A549 (cell line): ENCODE measurements around the gene ELF3. TPM values are rescaled to one million over a fixed set of nuclear protein-coding genes. Genes with fewer than 3 reads are reported as not detected.
A peak's percentile ranks its signal among the peaks of the same experiment; 100 is the strongest.

Source experiments
- ATAC-seq, 2 experiments: fragments of 200-7000 bp in 1 of 2; fragments of >200 bp in 1 of 2; cut with Nextera tagmentation in 1 of 2; cut with Tn5 transposase in 1 of 2; 3 replicates each; pipeline versions ENCODE4 v1.8.0 to v1.9.1; 2018 to 2020; ENCODE audit warnings: mild to moderate bottlenecking in 1 of 2, moderate library complexity in 1 of 2
- CTCF ChIA-PET: fragments of 300-600 bp; sonication (Branson Sonifier 250); formaldehyde crosslinking; extraction: SDS; loops from one replicate; lab custom pipeline; 2021; ENCODE audit warnings: antibody characterized with exemption, inconsistent platforms; lab: Yijun Ruan, JAX
- POLR2A ChIA-PET: fragments of 350-600 bp; formaldehyde crosslinking; extraction: SDS; loops from one replicate; lab custom pipeline; 2021; ENCODE audit warnings: antibody characterized with exemption, inconsistent platforms; lab: Yijun Ruan, JAX
- DNase-seq, 2 experiments: peaks; one replicate each; pipeline versions ENCODE4 v3.0.0 to v3.0.0-alpha.2; 2011 to 2016; ENCODE audit warnings: low read depth in 1 of 2, low spot score in 1 of 2
- FAIRE-seq: peaks from 2 replicates; lab custom pipeline; 2011; peaks lifted over from hg19 to GRCh38; lab: Jason Lieb, UNC
- H3K27ac ChIP-seq, 2 experiments: fragments of >200 bp; sonication (Bioruptor Twin); formaldehyde crosslinking; 3 replicates each; pipeline ENCODE4 v1.5.1; 2016 to 2017
- H3K4me1 ChIP-seq: fragments of >200 bp; sonication (Bioruptor Twin); formaldehyde crosslinking; 3 replicates; pipeline ENCODE4 v1.6.1; 2016
- H3K4me2 ChIP-seq: fragments of >200 bp; sonication (Bioruptor Twin); formaldehyde crosslinking; 3 replicates; pipeline ENCODE4 v1.6.1; 2016
- H3K4me3 ChIP-seq: fragments of >200 bp; sonication (Bioruptor Twin); formaldehyde crosslinking; 3 replicates; pipeline ENCODE4 v1.5.1; 2016
- H3K9me3 ChIP-seq: fragments of >200 bp; sonication (Bioruptor Twin); formaldehyde crosslinking; 3 replicates; pipeline ENCODE4 v1.6.1; 2016
- CBX2 ChIP-seq: fragments of 200-600 bp; sonication (generic); IDR thresholded peaks from 2 replicates; pipeline ENCODE4 v1.6.1; 2016; ENCODE audit warnings: low read depth, mild to moderate bottlenecking, borderline replicate concordance
- CEBPB ChIP-seq, 2 experiments: fragments of >200 bp in 1 of 2; sonication (Bioruptor Twin) in 1 of 2; formaldehyde crosslinking in 1 of 2; IDR thresholded peaks; 2 replicates each; pipeline ENCODE4 v1.6.1; 2012 to 2016
- CHD2 ChIP-seq: fragments of 150-350 bp; IDR thresholded peaks from 2 replicates; pipeline ENCODE4 v1.6.1; 2014; ENCODE audit warnings: low read length; ENCODE audit not compliant: partially characterized antibody
- CHD4 ChIP-seq: fragments of 200-600 bp; sonication (generic); IDR thresholded peaks from 2 replicates; pipeline ENCODE4 v1.6.1; 2016; ENCODE audit warnings: antibody characterized with exemption, mild to moderate bottlenecking, borderline replicate concordance
- ESRRA ChIP-seq: fragments of 150-350 bp; IDR thresholded peaks from 2 replicates; pipeline ENCODE4 v1.6.1; 2014; ENCODE audit warnings: mild to moderate bottlenecking, low read length, borderline replicate concordance
- FOSB ChIP-seq: fragments of 250-450 bp; sonication (Bioruptor Pico); IDR thresholded peaks from 2 replicates; pipeline ENCODE4 v1.5.0; 2020; ENCODE audit warnings: mild to moderate bottlenecking, moderate library complexity
- GATA3 ChIP-seq: IDR thresholded peaks from 2 replicates; pipeline ENCODE4 v1.6.1; 2012; ENCODE audit warnings: borderline replicate concordance
- HDAC2 ChIP-seq: fragments of 200-600 bp; sonication (generic); IDR thresholded peaks from 2 replicates; pipeline ENCODE4 v1.6.1; 2016
- HES2 ChIP-seq: fragments of >200 bp; sonication (Bioruptor Twin); formaldehyde crosslinking; IDR thresholded peaks from 2 replicates; pipeline ENCODE4 v1.6.1; 2016
- HEYL ChIP-seq: fragments of 250-450 bp; sonication (Bioruptor Pico); IDR thresholded peaks from 2 replicates; pipeline ENCODE4 v1.8.0; 2021; ENCODE audit warnings: mild to moderate bottlenecking, moderate library complexity
- HMGXB4 ChIP-seq: fragments of 250-450 bp; sonication (Bioruptor Pico); IDR thresholded peaks from 2 replicates; pipeline ENCODE4 v1.5.0; 2021; ENCODE audit warnings: mild to moderate bottlenecking, moderate library complexity, borderline replicate concordance
- HOXA7 ChIP-seq: fragments of 250-450 bp; sonication (Bioruptor Pico); IDR thresholded peaks from 2 replicates; pipeline ENCODE4 v1.5.0; 2020; ENCODE audit warnings: mild to moderate bottlenecking, moderate library complexity
- JUN ChIP-seq, 2 experiments: fragments of >200 bp; sonication (Bioruptor Twin); formaldehyde crosslinking; IDR thresholded peaks; 2 replicates in 1 of 2; 3 replicates in 1 of 2; pipeline ENCODE4 v1.6.1; 2016 to 2017
- KDM5A ChIP-seq: fragments of 200-600 bp; sonication (generic); IDR thresholded peaks from 2 replicates; pipeline ENCODE4 v1.6.1; 2016; ENCODE audit warnings: antibody characterized with exemption, mild to moderate bottlenecking
- MAFK ChIP-seq: fragments of 450-650 bp; IDR thresholded peaks from 2 replicates; pipeline ENCODE4 v1.6.1; 2014; ENCODE audit not compliant: partially characterized antibody
- MAZ ChIP-seq: fragments of 150-350 bp; IDR thresholded peaks from 2 replicates; pipeline ENCODE4 v1.6.1; 2014; ENCODE audit warnings: antibody characterized with exemption, low read depth, low read length, borderline replicate concordance
- MYC ChIP-seq: IDR thresholded peaks from 2 replicates; pipeline ENCODE4 v1.6.1; 2012; ENCODE audit warnings: mild to moderate bottlenecking, inconsistent platforms, low read length, improper control_type of control experiment, borderline replicate concordance
- NFE2L2 ChIP-seq: fragments of 150-350 bp; conservative IDR thresholded peaks from 2 replicates; pipeline ENCODE4 v1.6.1; 2014; ENCODE audit warnings: low read length
- NPAS2 ChIP-seq: fragments of 250-450 bp; sonication (Bioruptor Pico); IDR thresholded peaks from 2 replicates; pipeline ENCODE4 v1.8.0; 2022; ENCODE audit warnings: mild to moderate bottlenecking, moderate library complexity, borderline replicate concordance
- PHF8 ChIP-seq: fragments of 200-600 bp; sonication (generic); IDR thresholded peaks from 2 replicates; pipeline ENCODE4 v1.6.1; 2016; ENCODE audit warnings: low read depth, mild to moderate bottlenecking, antibody characterized with exemption, moderate library complexity, borderline replicate concordance
- POLR2A ChIP-seq: IDR thresholded peaks from 2 replicates; pipeline ENCODE4 v1.6.1; 2012; ENCODE audit warnings: mild to moderate bottlenecking, low read length
- TFCP2L1 ChIP-seq: fragments of 250-450 bp; sonication (Bioruptor Pico); IDR thresholded peaks from 2 replicates; pipeline ENCODE4 v1.5.0; 2021; ENCODE audit warnings: mild to moderate bottlenecking
- ZNF302 ChIP-seq: fragments of 250-450 bp; sonication (Bioruptor Pico); IDR thresholded peaks from 2 replicates; pipeline ENCODE4 v1.9.0; 2021; ENCODE audit warnings: inconsistent platforms, mild to moderate bottlenecking, moderate library complexity
- WGBS: methylation state at CpG from one replicate; pipeline ENCODE4 v1.1.6; 2017; ENCODE audit errors: missing lambda C conversion rate; 5-methylcytosine and 5-hydroxymethylcytosine counted together
- polyA plus RNA-seq, 4 experiments: library from polyadenylated mRNA; depleted of rRNA in 3 of 4; stranded (reverse); fragments of >200 nt; fragmentation: RNase III in 1 of 4; extraction: RNeasy Plus Mini Kit Qiagen cat#74134 plus additional on column Dnase treatment in 1 of 4; gene quantifications; 2 replicates in 3 of 4; 3 replicates in 1 of 4; pipeline ENCODE4 v1.2.3, GENCODE V29; 2011 to 2017
- TF ChIP-seq, protein P1 (sequence below): IDR thresholded peaks from 2 replicates; pipeline ENCODE4 v1.6.1; 2012
- TF ChIP-seq, protein P2 (sequence below): IDR thresholded peaks from 2 replicates; pipeline ENCODE4 v1.6.1; 2012
- TF ChIP-seq, protein P3 (sequence below): fragments of >200 bp; sonication (Bioruptor Twin); formaldehyde crosslinking; IDR thresholded peaks from 3 replicates; pipeline ENCODE4 v1.5.1; 2016

Gene ELF3
- polyA plus RNA-seq, 2 of the 4 experiments (the other 2 are of a cell fraction): 180 to 334 TPM

- ChIA-PET CTCF (interaction anchor here (1.1 to 46.8 kb wide), 8 partner anchors 12 to 113 kb away, joined by 3 to 1624 read pairs (median 4); partner anchors contain the start of gene GPR37L1), POLR2A (interaction anchor here (0.5 to 3.7 kb wide), 9 partner anchors 10 to 135 kb away, joined by 3 to 147 read pairs (median 6); no protein-coding TSS in a partner anchor)
- FAIRE-seq (no peak), DNase-seq (peak in 1 of 2 experiments; percentile 56), ATAC-seq (no peak)
- Histone ChIP-seq H3K27ac (peak overlapping the region; percentile 93 to 94), H3K4me3 (peak overlapping the region; percentile 95), H3K4me1 (peaks cover 65% of the 10 kb centered on the region), H3K9me3 (no peaks in the 10 kb centered on the region), H3K4me2 (peak overlapping the region; percentile 88)
- WGBS: 24% methylated on average over 35 of the region's 35 CpGs
- no peak for TF ChIP-seq GATA3
- TF ChIP-seq POLR2A: no peak
- TF ChIP-seq NFE2L2: no peak
- TF ChIP-seq, protein P1, sequence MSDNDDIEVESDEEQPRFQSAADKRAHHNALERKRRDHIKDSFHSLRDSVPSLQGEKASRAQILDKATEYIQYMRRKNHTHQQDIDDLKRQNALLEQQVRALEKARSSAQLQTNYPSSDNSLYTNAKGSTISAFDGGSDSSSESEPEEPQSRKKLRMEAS: peak; percentile 38
- TF ChIP-seq TFCP2L1: no peak
- peak in 1 of 2 experiments; percentile 27; a peak in 2 of 5 replicates for TF ChIP-seq JUN (IDR thresholded peaks at IDR 0.05)
- no peak for TF ChIP-seq MAZ
- TF ChIP-seq CEBPB (IDR thresholded peaks at IDR 0.05): no peak
- TF ChIP-seq, protein P2, sequence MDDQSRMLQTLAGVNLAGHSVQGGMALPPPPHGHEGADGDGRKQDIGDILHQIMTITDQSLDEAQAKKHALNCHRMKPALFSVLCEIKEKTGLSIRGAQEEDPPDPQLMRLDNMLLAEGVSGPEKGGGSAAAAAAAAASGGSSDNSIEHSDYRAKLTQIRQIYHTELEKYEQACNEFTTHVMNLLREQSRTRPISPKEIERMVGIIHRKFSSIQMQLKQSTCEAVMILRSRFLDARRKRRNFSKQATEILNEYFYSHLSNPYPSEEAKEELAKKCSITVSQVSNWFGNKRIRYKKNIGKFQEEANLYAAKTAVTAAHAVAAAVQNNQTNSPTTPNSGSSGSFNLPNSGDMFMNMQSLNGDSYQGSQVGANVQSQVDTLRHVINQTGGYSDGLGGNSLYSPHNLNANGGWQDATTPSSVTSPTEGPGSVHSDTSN: no peak
- TF ChIP-seq HEYL (CRISPR knock-in tag): no peak
- TF ChIP-seq MYC: no peak
- TF ChIP-seq ESRRA: no peak
- 0 out of 2 replicates have a peak, but pooled peaks have one; percentile 34 for TF ChIP-seq FOSB (CRISPR knock-in tag)
- TF ChIP-seq NPAS2 (CRISPR knock-in tag): no peak
These were observed 2.4 kb downstream of the ELF3 start for GRCh38 chr1:202012544-202013478.

- WGBS: 56% methylated on average over 11 of the region's 12 CpGs
- H3K4me2 ChIP-seq: peak overlapping the region; percentile 88
- peak overlapping the region; percentile 93 to 94 for H3K27ac ChIP-seq
- peaks cover 62% of the 10 kb centered on the region for H3K4me1 ChIP-seq
- FAIRE-seq: no peak
- CTCF ChIA-PET: interaction anchor here (1.1 to 46.8 kb wide), 5 partner anchors 11 to 112 kb away, joined by 3 to 1624 read pairs (median 7); partner anchors contain the start of gene GPR37L1
- no peaks in the 10 kb centered on the region for H3K9me3 ChIP-seq
- no peak for ATAC-seq
- DNase-seq: peak in 1 of 2 experiments; percentile 49
- POLR2A ChIA-PET: interaction anchor here (1.1 to 2.1 kb wide), 2 partner anchors 9 to 92 kb away, joined by 4 to 6 read pairs; no protein-coding TSS in a partner anchor
- peak overlapping the region; percentile 95 for H3K4me3 ChIP-seq
- TF ChIP-seq, protein P3, sequence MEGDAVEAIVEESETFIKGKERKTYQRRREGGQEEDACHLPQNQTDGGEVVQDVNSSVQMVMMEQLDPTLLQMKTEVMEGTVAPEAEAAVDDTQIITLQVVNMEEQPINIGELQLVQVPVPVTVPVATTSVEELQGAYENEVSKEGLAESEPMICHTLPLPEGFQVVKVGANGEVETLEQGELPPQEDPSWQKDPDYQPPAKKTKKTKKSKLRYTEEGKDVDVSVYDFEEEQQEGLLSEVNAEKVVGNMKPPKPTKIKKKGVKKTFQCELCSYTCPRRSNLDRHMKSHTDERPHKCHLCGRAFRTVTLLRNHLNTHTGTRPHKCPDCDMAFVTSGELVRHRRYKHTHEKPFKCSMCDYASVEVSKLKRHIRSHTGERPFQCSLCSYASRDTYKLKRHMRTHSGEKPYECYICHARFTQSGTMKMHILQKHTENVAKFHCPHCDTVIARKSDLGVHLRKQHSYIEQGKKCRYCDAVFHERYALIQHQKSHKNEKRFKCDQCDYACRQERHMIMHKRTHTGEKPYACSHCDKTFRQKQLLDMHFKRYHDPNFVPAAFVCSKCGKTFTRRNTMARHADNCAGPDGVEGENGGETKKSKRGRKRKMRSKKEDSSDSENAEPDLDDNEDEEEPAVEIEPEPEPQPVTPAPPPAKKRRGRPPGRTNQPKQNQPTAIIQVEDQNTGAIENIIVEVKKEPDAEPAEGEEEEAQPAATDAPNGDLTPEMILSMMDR: no peak
- no peak for TF ChIP-seq CHD4
- TF ChIP-seq HOXA7 (CRISPR knock-in tag): 0 out of 2 replicates have a peak, but pooled peaks have one; percentile 64
These were observed 3.2 kb downstream of the ELF3 start for GRCh38 chr1:202013603-202014002.

DNA sequence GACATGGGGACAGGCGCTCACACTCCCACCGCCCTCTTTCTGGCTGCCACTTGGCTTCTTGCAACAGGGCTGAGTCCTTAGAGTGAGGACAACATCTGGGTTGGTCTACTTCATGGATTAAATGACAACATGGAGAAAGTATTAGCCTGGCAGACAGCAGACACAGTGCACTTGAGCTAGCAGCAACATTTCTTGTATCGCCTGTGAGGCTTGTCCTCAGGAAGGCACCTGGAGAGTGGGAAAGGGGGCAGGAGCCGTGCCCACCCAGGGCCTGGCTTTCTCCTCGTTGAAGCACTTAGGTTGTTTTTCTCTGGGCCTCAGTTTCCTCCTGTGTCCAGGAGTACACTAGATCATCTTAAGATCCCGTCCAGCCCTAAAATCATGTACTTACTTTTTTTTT, 3.7 kb downstream of the ELF3 start:
- no peak for ATAC-seq
- H3K4me3 ChIP-seq: peak overlapping the region; percentile 95
- H3K4me2 ChIP-seq: peak overlapping the region; percentile 88
- TF ChIP-seq HDAC2: no peak
- TF ChIP-seq KDM5A: no peak
- TF ChIP-seq CHD2: no peak
- no peak for TF ChIP-seq MAFK
- no peak for TF ChIP-seq CBX2
- no peak for TF ChIP-seq PHF8
- TF ChIP-seq HES2: no peak
- TF ChIP-seq HMGXB4: no peak
- TF ChIP-seq ZNF302 (CRISPR knock-in tag): no peak
- no peak for TF ChIP-seq CEBPB (IDR thresholded peaks at IDR 0.05)

More for the DNA sequence above, 3.7 kb downstream of the ELF3 start:
- no peaks in the 10 kb centered on the region for H3K9me3 ChIP-seq
- FAIRE-seq (no peak), DNase-seq (no peak)
- POLR2A ChIA-PET: interaction anchor here (4.7 kb wide), 1 partner anchor 21 kb away, joined by 68 read pairs; no protein-coding TSS in a partner anchor
- peaks cover 60% of the 10 kb centered on the region for H3K4me1 ChIP-seq
- CTCF ChIA-PET: interaction anchor here (1.1 to 46.8 kb wide), 4 partner anchors 11 to 111 kb away, joined by 3 to 1624 read pairs (median 57); partner anchors contain the start of gene GPR37L1
- H3K27ac ChIP-seq: peak overlapping the region; percentile 93 to 94; a peak in 5 of 6 replicates
- 63% methylated on average over 6 of the region's 6 CpGs for WGBS
